HG02623 (cell line): ENCODE results near the gene ARHGAP6.
A peak's percentile ranks its signal among the peaks of the same experiment; 100 is the strongest.

Experiments used
- ATAC-seq: cut with Tn5 transposase; IDR thresholded peaks from one replicate; pipeline ENCODE4 v1.9.1; 2021; ENCODE audit warnings: moderate library complexity; ENCODE audit not compliant: unreplicated experiment

The ARHGAP6 gene

DNA sequence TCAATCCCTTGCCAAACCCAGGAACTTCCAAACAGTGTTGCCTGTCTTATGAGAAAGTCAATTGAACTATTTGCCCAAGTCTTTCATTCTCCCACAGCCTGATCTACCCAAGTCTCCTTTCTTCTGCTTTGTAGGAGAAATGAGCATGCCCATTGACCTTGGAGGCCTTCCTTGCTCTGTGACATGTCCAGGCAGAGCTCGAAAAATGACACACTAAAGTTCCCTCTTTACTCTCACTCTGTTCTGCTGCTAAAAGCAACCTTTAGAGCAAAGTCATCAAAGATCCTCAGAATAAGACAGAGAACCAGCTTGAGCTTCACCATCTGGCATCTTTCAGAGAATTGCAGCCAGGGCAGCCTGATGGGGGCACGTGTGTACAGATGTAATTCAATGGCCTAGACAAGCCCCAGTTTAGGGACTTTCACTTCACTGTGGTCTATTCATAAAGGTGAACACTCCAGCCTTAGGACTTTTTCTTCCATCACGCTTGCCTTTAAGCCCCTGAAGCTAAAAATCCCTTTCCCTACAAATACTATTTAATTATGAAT is 236.1 kb downstream of the ARHGAP6 start:
- ATAC-seq: no peak

DNA sequence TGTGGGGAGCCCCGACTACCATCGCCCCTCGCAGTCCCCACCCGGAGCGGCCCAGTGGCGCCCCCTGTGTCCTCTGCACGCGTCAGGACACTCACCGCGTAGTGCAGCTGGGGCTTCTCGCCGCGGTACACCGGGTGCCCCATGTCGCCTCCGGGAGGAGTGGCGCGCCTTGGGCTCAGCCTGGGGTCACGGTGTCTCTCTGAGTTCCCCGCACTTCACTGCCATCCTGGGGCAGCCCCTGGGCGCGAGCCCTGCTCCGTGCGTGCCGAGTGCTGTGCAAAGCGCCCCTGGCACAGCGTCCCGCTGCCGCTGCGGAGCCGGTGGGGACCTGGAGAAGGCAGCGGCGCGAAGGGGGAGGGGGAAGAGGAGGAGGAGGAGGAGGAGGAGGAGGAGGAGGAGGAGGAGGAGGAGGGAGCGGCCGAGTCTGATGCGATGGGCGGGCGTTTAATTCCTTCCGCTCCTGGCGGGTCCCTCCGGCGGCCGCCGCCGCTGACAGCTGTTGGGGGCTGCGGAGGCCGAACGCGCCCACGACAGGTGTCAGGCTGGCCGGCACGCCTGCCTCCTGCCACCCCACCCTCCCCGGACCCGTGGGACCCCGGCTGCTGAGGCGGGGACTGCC is 238.2 kb downstream of the ARHGAP6 start:
- no peak for ATAC-seq

DNA sequence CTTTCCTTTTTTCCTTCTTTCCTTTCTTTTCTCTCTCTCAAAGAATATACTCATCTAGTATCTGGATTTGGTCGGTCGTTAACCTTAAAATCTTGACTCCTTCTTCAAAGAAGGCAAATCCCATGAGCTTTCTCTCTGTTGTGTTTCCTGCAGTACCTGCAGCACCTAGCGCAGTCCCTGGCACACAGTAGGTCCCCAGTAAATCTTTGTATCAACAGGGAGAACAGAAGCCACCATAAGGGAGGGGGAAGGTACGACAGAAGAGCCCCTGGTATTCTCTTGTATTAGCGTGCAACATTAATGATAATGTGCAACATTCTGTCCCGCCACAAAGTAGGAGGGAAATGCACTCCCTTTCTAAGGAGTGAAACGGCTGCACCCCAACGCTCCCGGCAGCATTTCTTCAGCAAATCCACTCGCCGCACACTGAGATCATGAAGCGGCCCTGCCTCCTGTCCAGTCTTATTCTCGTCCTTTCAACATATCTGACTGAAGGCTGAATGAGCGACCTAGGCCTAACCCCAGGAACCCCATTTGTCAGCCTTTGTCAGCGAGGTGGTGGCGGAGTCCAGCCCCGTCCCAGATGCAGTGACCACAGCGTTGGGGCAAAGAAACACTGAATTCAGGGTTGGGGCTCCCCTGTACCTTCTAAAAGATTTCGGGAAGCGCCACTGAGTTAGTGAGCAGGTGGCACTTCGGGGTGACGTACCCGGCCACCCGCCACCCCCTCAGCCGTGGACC is 238.8 kb downstream of the ARHGAP6 start:
- no peak for ATAC-seq

DNA sequence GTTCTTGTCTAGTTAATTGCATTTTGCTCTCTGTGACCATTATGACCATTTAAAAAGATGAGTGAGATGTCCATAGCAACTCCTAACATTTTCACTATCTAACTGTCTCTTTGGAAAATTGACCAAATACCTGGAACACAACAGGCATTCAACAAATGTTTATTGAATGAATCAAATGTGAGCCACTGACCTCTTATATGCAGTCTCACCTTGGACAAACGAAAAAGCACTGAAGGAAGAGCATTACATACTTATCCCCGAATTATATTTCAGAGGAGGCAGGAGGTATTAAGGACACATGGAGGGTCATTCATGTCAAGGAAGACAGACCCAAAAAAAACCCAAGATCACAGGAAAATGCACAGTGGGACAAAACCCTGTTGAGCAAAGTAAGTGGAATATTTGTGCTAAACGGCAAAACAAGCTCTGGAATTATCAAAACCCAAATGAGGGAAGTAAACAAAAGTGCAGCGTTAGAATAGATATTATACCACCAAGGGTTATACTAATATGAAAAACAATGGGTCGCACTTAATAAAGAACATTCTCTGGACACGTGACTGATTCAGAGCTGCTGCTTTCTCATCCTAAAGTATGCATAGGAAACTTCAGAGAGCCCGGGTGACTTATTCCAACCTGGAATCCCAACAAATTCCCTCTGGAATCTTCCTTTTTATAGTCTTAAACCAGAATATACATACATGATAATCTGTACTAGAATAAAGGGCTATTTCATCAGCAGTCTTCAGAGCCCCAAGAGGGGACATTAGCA is 240.6 kb downstream of the ARHGAP6 start:
- no peak for ATAC-seq

DNA sequence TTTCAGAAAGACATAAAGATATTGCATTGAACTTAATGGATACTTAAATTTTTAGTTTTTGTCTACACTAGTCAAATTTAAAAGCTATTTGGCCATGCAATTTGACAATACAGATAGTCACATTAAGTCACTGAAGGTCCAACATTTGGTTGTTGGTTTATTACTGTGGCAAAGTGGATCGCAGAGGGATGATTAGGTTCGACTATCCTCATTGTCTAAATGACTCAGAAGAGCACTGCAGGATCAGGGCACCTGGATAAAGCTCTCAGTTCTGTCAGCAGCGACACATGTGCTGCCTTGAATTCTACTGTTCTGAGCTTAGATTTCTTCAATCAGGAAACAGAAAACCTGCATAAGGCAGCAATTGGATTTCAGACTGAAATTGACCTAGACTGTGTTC is 241.8 kb downstream of the ARHGAP6 start:
- no peak for ATAC-seq

DNA sequence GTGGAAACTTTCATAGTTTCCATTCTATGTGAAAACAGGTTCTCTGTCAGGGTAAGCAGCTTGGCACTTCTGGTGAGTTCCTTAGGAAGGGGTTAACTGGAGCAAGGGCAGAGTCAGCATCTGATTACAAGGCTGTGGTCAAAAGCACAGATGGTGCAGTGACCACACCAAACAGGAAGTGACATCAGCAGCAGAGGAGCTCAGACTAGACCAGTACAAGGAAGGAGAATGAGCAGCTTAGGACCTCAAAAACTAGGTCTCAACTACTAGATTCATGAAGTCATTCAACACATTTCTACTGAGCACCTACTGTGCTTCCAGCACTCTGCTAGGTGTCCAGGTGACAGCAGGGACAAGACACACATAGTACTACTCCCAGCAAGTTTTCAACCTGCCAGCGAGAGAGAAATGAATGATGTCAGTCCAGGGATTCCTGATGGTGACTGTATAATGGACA is 242.3 kb downstream of the ARHGAP6 start:
- peak; percentile 69 for ATAC-seq

DNA sequence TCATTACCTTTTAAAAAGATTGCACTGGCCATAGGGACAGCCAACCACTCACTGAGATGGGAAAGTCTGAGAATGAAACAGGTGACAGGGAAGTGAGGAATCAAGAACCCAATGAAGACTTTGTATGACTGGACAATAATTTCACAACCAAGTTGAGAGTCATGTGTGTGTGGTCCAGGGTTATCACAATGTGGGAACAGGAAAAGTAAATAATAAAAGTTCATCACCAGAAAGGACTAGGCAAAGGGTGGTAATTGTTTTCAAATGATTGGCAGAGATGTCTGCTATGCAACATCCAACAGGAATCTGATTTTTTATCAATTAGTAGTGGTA is 243.2 kb downstream of the ARHGAP6 start:
- ATAC-seq: no peak

DNA sequence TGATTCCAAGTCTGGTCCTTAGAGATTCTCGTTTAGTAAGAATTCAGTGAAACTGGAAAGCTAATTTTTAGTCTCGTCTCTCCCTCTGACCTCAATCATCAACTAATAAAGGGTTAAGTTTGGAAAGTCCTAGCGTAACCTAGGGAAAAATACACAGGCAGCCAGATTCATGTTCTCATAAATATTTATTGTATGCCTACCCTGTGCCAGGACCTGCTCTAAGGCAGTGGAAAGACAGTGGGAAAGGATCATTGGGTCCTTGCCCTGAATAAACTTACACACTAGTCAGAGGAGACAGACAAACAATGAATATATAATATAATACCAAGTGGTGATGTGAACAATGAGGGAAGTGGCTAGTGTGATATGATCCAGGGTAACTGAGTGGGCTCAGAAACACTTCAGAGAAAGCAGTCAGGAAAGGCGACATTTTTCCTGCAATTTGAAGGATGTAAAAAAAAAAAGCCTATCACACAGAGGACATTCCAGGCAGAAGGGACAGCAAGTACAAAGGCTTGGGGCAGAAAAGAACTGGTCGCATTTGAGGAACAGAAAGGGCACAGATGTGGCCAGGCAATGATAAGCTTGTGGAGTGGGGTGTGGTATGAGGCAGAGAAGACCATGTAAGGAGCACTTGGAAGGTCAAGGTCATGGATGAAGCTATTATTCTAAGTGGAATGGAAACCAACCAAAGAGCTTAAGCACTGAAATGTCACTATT is 243.8 kb downstream of the ARHGAP6 start:
- ATAC-seq: no peak

DNA sequence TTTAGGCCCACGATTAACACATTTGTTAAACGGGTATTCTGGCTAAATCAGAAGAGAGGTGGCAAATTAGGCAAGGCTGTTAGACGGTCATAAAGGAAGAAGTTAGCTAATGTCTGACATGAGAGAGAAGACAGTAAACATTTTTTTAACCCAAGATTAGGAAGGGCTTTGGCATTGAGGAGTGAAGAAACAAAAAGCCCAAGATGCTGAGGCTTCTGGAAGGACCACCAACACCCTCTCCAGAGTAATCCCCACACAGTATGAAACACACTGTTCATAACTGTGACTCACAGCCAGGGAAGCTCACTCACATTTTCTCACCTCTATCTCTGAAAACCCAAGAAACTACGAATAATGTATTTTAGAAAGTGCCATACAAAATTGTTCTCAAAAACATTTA is 244.9 kb downstream of the ARHGAP6 start:
- ATAC-seq: no peak

DNA sequence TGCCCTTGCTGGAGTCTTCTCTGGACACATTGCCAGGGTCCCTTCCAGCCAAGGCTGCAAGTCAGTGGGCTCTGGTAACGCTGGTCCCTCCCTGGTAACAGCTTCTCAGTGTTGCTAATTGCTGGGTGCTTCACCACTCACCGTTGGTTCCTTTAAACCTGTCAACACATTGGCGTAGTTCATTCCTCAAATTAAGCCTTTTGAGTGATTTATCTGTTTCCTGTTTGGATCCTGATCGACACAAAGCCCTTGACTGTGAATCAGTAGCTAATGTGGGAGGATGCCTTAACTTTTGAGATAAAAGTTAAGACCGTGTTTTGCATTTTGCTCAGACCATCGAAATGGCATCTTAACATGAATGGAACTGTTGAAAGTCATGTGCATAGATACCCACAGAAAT is 246.6 kb downstream of the ARHGAP6 start:
- no peak for ATAC-seq

DNA sequence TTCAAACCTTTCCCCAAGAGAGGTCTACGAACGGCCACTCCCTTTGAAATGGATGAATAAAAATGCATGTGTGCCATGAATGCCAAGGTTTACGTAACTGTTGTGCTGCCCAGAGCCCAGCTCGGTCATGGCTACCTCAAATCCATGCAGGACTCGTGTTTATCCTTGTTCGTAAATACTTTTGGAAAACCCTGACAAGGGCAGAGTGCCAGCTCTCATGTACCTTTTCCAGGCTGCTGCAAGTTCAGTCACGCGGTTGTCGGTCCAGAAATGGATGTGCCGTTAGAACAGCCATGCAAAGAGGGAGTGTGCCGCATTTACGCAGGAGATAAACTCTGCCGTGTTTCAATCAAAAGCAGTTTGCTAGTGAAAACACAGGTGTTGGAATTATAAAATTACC is 249.1 kb downstream of the ARHGAP6 start:
- ATAC-seq: no peak

DNA sequence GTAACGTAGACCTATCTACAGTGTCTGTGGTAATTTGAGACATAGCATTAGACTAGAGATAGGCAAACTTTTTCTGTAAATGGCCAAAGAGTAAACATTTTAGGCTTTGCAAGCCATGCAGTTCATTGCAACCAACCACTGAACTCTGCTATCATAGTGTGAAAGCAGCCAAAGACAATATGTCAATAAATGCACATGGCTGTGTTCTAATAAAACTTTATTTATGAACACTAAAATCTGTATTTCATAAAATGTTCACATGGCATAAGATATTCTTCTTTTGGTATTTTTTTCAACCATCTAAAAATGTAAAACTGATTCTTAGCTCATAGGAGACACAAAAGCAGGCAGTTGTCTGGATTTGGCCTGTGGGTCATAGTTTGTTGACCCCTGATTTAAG is 251.6 kb downstream of the ARHGAP6 start:
- ATAC-seq: no peak

DNA sequence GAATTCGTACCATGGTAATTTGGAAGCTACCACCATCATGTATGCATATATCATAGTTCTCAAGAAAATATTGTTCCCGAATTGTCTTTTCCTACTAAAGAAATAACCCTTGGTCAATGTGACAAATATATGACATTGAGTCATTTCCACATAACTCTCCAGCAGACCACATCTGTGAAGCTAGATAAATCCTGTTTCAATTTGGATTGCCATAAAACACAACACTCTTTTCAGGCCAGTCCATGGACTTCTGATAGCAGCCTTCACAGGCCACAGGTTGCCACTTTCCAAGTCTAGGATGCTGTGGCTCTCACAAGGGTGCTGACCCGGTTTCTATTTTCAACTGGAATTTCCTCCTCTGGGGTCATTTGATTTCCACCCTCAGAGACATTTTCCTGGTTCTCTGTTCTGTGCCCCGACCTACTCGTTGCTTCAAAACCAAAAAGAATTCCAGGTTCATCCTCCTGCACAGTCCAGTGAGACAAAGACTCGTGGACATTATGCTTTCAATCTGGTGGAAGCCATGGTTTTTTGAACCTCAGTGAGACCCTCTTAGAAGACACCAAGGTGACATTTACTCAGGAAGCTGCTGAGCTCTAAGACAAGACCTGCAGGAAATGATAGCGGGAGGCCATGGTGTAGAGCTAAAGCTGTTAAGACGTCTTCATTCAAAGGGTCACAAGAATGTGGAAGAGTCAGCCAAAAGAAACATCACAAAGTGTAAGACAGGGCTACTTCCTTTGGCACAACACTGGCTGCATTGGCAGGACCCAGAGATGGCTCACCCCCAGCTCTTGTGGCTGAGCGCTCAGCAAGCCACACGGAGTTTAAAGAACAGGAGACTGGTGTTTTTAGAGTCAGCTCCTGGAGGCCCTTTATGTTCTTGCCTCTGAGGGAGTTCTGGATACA is 252.8 kb downstream of the ARHGAP6 start:
- ATAC-seq: no peak

DNA sequence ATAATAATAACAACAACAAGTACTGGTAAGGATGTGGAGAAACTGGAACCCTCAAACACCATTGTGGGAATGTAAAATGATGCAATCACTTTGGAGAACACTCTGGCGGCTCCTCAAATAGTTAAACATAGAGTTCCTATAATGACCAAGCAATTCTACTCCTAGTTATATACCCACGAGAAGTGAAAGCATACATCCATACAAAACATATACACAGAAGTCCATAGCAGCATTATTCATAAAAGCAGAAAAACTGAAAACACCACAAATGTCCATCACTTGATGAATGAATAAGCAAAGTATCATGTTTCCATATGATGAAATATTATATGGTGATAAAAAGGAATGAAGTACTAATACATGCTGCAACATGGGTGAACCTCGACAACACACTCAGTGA is 255.8 kb downstream of the ARHGAP6 start:
- no peak for ATAC-seq

DNA sequence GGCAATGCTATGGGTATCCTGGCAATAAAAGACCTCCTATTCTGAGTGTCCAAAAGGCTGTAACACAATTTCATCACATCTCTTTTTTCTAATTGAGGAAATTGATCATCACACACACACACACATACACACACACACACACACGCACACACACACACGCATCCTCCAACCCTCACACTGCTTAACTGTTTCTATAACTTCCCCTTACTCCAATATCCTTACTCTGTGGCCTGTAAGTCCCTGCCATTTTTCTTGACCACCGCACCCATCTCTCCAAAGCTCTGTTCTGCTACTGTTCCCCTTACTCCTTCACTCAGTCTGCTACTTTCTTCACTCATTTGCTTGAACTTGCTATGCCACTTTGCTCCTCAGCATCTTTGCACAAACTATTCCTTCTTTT is 256.9 kb downstream of the ARHGAP6 start:
- no peak for ATAC-seq

DNA sequence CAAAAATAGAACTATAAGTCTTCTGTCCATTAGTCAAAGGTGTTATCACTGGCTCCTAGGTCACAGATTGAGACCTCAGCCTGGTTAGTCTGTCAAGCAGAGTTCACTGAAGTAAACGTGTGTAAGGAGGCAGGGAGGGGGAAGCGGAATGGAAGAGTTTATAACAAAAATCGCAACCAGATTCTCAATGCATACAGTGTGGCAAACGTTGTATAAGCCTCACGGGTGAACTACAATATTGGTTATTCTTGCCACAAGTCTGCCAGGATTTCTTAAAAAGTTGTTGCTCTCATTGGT is 257.7 kb downstream of the ARHGAP6 start:
- no peak for ATAC-seq

DNA sequence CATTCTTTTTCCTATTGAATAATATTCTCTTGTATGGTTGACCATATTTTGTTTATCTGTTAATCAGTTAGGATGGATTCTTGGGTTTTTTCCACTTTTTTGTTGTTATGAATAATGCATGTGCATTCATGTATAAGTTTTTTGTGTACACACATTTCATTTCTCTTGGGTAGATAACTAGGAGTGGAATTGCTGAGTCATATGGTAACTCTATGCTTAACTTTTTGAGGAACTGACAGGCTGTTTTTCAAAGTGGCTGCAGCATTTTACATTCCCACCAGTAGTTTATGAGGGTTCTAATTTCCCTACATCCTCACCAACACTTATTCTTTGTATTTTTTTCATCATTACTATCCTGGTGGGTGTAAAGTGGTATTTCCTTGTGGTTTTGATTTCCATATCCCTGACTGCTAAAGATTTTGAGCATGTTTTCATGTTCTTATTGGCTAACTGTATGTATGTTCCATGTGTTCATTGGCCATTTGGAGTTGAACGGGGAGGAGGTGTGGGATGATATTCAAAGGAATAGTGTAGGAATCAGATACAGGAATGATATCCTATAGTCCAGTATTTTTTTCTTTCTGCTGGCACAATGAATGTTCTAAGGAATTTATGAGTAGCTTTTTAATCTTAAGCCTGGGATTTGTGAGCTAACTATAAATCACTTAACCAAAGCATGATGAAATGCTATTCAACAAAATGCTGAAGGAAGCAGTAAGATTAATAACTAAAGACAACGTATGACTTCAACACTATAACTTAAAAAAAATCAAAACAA is 258.2 kb downstream of the ARHGAP6 start:
- no peak for ATAC-seq

DNA sequence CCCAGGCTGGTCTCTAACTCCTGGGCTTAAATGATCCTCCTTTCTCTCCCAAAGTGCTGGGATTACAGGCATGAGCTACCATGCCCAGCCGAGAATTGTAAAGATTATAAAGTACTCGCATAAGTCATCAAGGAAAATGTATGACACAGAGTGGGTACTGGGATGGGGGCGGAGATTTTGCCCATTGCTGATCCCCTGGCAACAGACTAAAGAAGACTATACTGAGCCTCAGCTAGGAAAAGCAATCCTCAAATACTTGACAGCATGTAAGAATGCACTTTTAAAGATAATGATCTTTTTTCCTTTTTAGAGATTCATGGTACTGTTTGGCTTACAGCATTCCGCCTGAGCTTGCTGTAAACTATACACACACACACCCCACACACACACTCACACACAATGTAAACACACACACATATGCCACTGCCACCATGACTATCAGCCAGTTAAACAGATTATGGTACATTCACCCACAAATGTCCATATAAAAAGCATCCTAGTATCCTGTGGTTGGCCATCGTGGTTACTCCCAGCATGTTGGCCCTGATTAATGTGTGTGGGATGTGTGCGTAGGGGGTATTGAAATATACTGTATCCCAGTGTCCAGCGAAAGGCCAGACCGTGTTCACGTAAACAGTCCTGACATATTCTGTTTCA is 259.5 kb downstream of the ARHGAP6 start:
- no peak for ATAC-seq

DNA sequence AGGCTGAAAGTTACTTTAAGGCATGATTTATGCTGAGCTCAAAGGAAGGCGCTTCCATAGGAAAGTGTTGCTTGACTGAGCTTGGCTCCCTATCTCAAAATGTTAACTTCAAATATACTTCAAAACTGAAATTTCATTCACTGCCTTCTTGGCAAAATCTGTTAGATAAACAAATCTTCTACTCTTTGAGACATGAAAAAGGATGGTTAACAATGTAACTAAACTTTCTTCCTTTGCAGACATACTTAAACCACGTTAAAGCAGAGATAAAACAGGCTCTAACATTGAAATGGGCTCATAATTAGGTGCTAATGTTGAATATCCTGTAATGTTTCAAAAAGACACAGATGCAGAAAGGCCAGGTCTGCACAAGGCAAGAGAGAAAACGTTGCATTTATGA is 262.1 kb downstream of the ARHGAP6 start:
- no peak for ATAC-seq
